H1 (cell line): ENCODE data around the gene UNC93A. TPM values are rescaled to one million over a fixed set of nuclear protein-coding genes. Genes with fewer than 3 reads are reported as not detected.

Source experiments
- CTCF ChIA-PET: fragments of 300-600 bp; sonication (Branson Sonifier 250); formaldehyde crosslinking; loops from one replicate; lab custom pipeline; 2021; ENCODE audit not compliant: partially characterized antibody; lab: Charles Lee
- POLR2A ChIA-PET: fragments of 300-600 bp; sonication (Branson Sonifier 250); formaldehyde crosslinking; loops from one replicate; lab custom pipeline; 2021; ENCODE audit warnings: inconsistent platforms; ENCODE audit not compliant: partially characterized antibody; lab: Charles Lee
- DNase-seq, 2 experiments: peaks; one replicate each; pipeline versions ENCODE4 v3.0.0 to v3.0.0-alpha.2; 2010 to 2022; ENCODE audit warnings: low spot score in 2 of 2, low read depth in 1 of 2, mixed read lengths in 1 of 2
- FAIRE-seq: peaks from 2 replicates; lab custom pipeline; 2011; peaks lifted over from hg19 to GRCh38; lab: Jason Lieb, UNC
- H2AFZ ChIP-seq: 2 replicates; pipeline ENCODE4 v1.8.1; 2012; ENCODE audit warnings: low read length, inconsistent platforms
- H2AK5ac ChIP-seq: 2 replicates; pipeline ENCODE4 v1.6.1; 2013; ENCODE audit warnings: low read depth, low read length
- H2BK120ac ChIP-seq: replicated peaks from 2 replicates; pipeline ENCODE3; 2013; ENCODE audit warnings: low read depth, low read length, inconsistent platforms
- H2BK12ac ChIP-seq: 2 replicates; pipeline ENCODE4 v1.6.1; 2013; ENCODE audit warnings: low read depth, low read length
- H2BK15ac ChIP-seq: 2 replicates; pipeline ENCODE4 v1.6.1; 2013; ENCODE audit warnings: low read length
- H2BK20ac ChIP-seq: 2 replicates; pipeline ENCODE4 v1.6.1; 2013; ENCODE audit warnings: low read length
- H2BK5ac ChIP-seq: 2 replicates; pipeline ENCODE4 v1.6.1; 2013; ENCODE audit warnings: low read depth, low read length
- H3K14ac ChIP-seq: 2 replicates; pipeline ENCODE4 v1.6.1; 2013; ENCODE audit warnings: inconsistent platforms; ENCODE audit not compliant: insufficient read length
- H3K18ac ChIP-seq: 2 replicates; pipeline ENCODE4 v1.6.1; 2013; ENCODE audit warnings: low read length; ENCODE audit errors: extremely low read depth
- H3K23ac ChIP-seq: 2 replicates; pipeline ENCODE4 v1.6.1; 2013; ENCODE audit warnings: inconsistent platforms; ENCODE audit not compliant: insufficient read length
- H3K23me2 ChIP-seq: 2 replicates; pipeline ENCODE4 v1.6.1; 2013; ENCODE audit warnings: low read depth, low read length
- H3K27ac ChIP-seq: 2 replicates; pipeline ENCODE4 v1.6.1; 2011; ENCODE audit warnings: low read depth, low read length, inconsistent platforms
- H3K27me3 ChIP-seq, 4 experiments: replicated peaks in 1 of 4; 1 replicate in 1 of 4; 2 replicates in 3 of 4; pipeline versions ENCODE4 v1.6.1 to v1.8.1; 2011 to 2013; ENCODE audit warnings: low read length in 3 of 4, mild to moderate bottlenecking in 3 of 4, inconsistent platforms in 2 of 4, mixed read lengths in 2 of 4, moderate library complexity in 1 of 4; ENCODE audit not compliant: control insufficient read depth in 3 of 4, insufficient read depth in 3 of 4; ENCODE audit errors: extremely low read depth in 1 of 4
- H3K36me3 ChIP-seq, 4 experiments: 2 replicates each; pipeline versions ENCODE4 v1.6.1 to v1.8.1; 2011 to 2013; ENCODE audit warnings: mild to moderate bottlenecking in 4 of 4, low read length in 3 of 4, moderate library complexity in 2 of 4, control low read depth in 1 of 4, inconsistent platforms in 1 of 4; ENCODE audit not compliant: insufficient read depth in 4 of 4, control insufficient read depth in 2 of 4
- H3K4ac ChIP-seq: replicated peaks from 2 replicates; pipeline ENCODE3; 2013; ENCODE audit warnings: low read length, low read depth, mixed read lengths, inconsistent platforms; ENCODE audit not compliant: insufficient read length
- H3K4me1 ChIP-seq, 4 experiments: replicated peaks in 1 of 4; 1 replicate in 1 of 4; 2 replicates in 3 of 4; pipeline versions ENCODE4 v1.6.1 to v1.8.1; 2011 to 2013; ENCODE audit warnings: low read length in 3 of 4, inconsistent platforms in 2 of 4, mixed read lengths in 1 of 4; ENCODE audit not compliant: insufficient read depth in 4 of 4, control insufficient read depth in 3 of 4
- H3K4me2 ChIP-seq, 2 experiments: 2 replicates each; pipeline versions ENCODE4 v1.6.1 to v1.8.1; 2011 to 2013; ENCODE audit warnings: low read depth in 2 of 2, low read length in 2 of 2, control low read depth in 1 of 2, inconsistent platforms in 1 of 2, mild to moderate bottlenecking in 1 of 2; ENCODE audit not compliant: insufficient read depth in 1 of 2
- H3K4me3 ChIP-seq, 4 experiments: fragments of 200-600, 300-600 bp in 1 of 4; sonication (generic), shearing (Covaris generic), sonication (Bioruptor Twin) in 1 of 4; 2 replicates each; pipeline versions ENCODE4 v1.5.1 to v1.8.1; 2011 to 2016; ENCODE audit warnings: low read length in 4 of 4, low read depth in 3 of 4, control low read depth in 2 of 4, inconsistent platforms in 2 of 4, mild to moderate bottlenecking in 2 of 4, mixed read lengths in 1 of 4, moderate library complexity in 1 of 4; ENCODE audit not compliant: insufficient read depth in 2 of 4; ENCODE audit errors: extremely low read depth in 1 of 4
- H3K56ac ChIP-seq: replicated peaks from 2 replicates; pipeline ENCODE3; 2013; ENCODE audit warnings: low read depth, mild to moderate bottlenecking, mixed read lengths, low read length, inconsistent platforms; ENCODE audit not compliant: insufficient read length
- H3K79me1 ChIP-seq: 2 replicates; pipeline ENCODE4 v1.6.1; 2013; ENCODE audit warnings: low read depth, low read length, control low read depth
- H3K79me2 ChIP-seq, 2 experiments: 2 replicates each; pipeline versions ENCODE4 v1.6.1 to v1.8.1; 2012 to 2013; ENCODE audit warnings: low read length in 2 of 2, mild to moderate bottlenecking in 2 of 2, inconsistent platforms in 1 of 2; ENCODE audit not compliant: insufficient read depth in 2 of 2, control insufficient read depth in 1 of 2
- H3K9ac ChIP-seq, 4 experiments: replicated peaks in 1 of 4; 1 replicate in 1 of 4; 2 replicates in 3 of 4; pipeline versions ENCODE4 v1.6.1 to v1.8.1; 2011 to 2013; ENCODE audit warnings: low read depth in 3 of 4, low read length in 3 of 4, control low read depth in 2 of 4, mild to moderate bottlenecking in 2 of 4, moderate library complexity in 2 of 4, inconsistent platforms in 1 of 4; ENCODE audit errors: extremely low read depth in 1 of 4
- H3K9me3 ChIP-seq, 2 experiments: 2 replicates each; pipeline versions ENCODE4 v1.6.1 to v1.8.1; 2012 to 2013; ENCODE audit warnings: mild to moderate bottlenecking in 2 of 2, moderate library complexity in 2 of 2, control low read depth in 1 of 2, inconsistent platforms in 1 of 2, low read depth in 1 of 2, low read length in 1 of 2, mixed read lengths in 1 of 2; ENCODE audit not compliant: insufficient read depth in 2 of 2
- H4K20me1 ChIP-seq, 2 experiments: replicated peaks in 1 of 2; 2 replicates each; pipeline versions ENCODE3 to v1.8.1; 2011 to 2013; ENCODE audit warnings: inconsistent platforms in 2 of 2, low read length in 2 of 2, mild to moderate bottlenecking in 1 of 2; ENCODE audit not compliant: insufficient read depth in 2 of 2, control insufficient read depth in 1 of 2
- H4K5ac ChIP-seq: 2 replicates; pipeline ENCODE4 v1.6.1; 2013; ENCODE audit warnings: low read length, low read depth, mixed read lengths, inconsistent platforms; ENCODE audit not compliant: insufficient read length
- H4K8ac ChIP-seq: 2 replicates; pipeline ENCODE4 v1.8.0; 2013; ENCODE audit warnings: mild to moderate bottlenecking, moderate library complexity, low read length, inconsistent platforms; ENCODE audit not compliant: insufficient read depth; ENCODE audit errors: extremely low read depth
- H4K91ac ChIP-seq: replicated peaks from 2 replicates; pipeline ENCODE3; 2013; ENCODE audit warnings: low read length, mixed read lengths, inconsistent platforms; ENCODE audit not compliant: insufficient read length
- PHF8 ChIP-seq: fragments of 200-600 bp; sonication (generic); conservative IDR thresholded peaks from 2 replicates; pipeline ENCODE4 v1.7.1; 2012; ENCODE audit warnings: low read depth, mild to moderate bottlenecking, inconsistent platforms, low read length, moderate library complexity
- YY1 ChIP-seq: IDR thresholded peaks from 2 replicates; pipeline ENCODE4 v1.6.1; 2011; ENCODE audit warnings: low read depth, mild to moderate bottlenecking, low read length
- WGBS, 2 experiments: shearing (Covaris generic) in 1 of 2; methylation state at CpG; one replicate each; pipeline versions ENCODE4 v1.1.6 to v1.1.7; 2013 to 2015; ENCODE audit warnings: low lambda C conversion rate in 2 of 2, mixed read lengths in 2 of 2, inconsistent platforms in 1 of 2, low coverage in 1 of 2, missing lambda C conversion rate in 1 of 2; ENCODE audit not compliant: insufficient replicate concordance in 2 of 2, insufficient coverage in 1 of 2, insufficient read length in 1 of 2; ENCODE audit errors: extremely low coverage in 1 of 2, missing lambda C conversion rate in 1 of 2; 5-methylcytosine and 5-hydroxymethylcytosine counted together
- polyA plus RNA-seq, 7 experiments: library from polyadenylated mRNA; depleted of rRNA in 3 of 7; stranded (reverse) in 5 of 7; unstranded in 2 of 7; fragments of >200 nt in 5 of 7; fragments of 200-250 nt in 2 of 7; gene quantifications; 1 replicate in 5 of 7; 2 replicates in 1 of 7; 4 replicates in 1 of 7; pipeline versions ENCODE4 v1.2.1 to v1.2.3, GENCODE V29; 2011 to 2013; ENCODE audit warnings: missing spikeins in 2 of 7, mixed read lengths in 2 of 7
- total RNA-seq: library from RNA; stranded (reverse); fragmentation: NEBNext Ultra II Directional; extraction: Animal tissue kit (Norgen Biotek cat#: 25700); gene quantifications from 2 replicates; pipeline ENCODE4 v1.2.1, GENCODE V29; 2021

Gene UNC93A
- total and polyA plus RNA-seq, 2 of the 8 experiments (the other 6 are each of a cell fraction or from before 2014, with no cell fraction given) = 0.39 TPM; not detected in 1

DNA sequence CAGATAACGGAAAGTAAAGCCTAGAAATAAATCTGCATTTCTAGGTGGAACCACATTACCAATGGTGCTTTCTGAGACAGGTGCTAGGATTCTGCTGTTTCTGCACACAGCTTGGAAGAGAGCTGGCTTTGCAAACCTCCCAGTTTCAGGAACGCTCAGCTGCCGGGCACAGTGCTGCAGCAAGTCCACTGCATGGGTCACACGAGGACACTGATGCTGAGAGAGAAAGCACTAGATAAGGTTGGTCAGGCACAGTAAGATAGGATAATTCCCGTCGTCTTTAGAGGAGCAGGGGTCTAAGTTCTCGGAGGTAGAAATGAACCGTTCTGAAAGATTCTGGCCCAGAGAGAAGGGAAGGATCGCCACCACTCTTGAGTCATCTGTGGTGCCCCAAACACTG lies 11.0 kb downstream of the UNC93A start:
- no peak overlapping the region for H2AFZ ChIP-seq
- CTCF ChIA-PET = no interaction called here
- no peak for FAIRE-seq
- TF ChIP-seq PHF8 (no peak), YY1 (no peak)

More for the DNA sequence above, 11.0 kb downstream of the UNC93A start:
- Histone ChIP-seq H3K56ac (no peak overlapping the region), H2BK15ac (0 out of 2 replicates have a peak overlapping the region, but pooled peaks have one; percentile 94), H3K4me2 (no peak overlapping the region), H3K23ac (no peak overlapping the region), H2BK12ac (no peak overlapping the region), H3K4me3 (no peak overlapping the region), H3K9me3 (no peaks in the 10 kb centered on the region), H3K14ac (no peak overlapping the region), H2BK5ac (no peak overlapping the region), H2AK5ac (no peak overlapping the region), H2BK20ac (no peak overlapping the region; the same call in 1 of the 2 replicates), H3K4ac (no peak overlapping the region), H3K36me3 (no peaks in the 10 kb centered on the region), H3K23me2 (no peaks in the 10 kb centered on the region), H3K79me1 (no peaks in the 10 kb centered on the region), H3K27me3 (peaks cover 0 to 2% (median 0%) of the 10 kb centered on the region in 4 experiments; a peak in 2 of 7 replicates), H3K18ac (peak overlapping the region; percentile 6; the same call in 1 of the 2 replicates), H3K9ac (no peak overlapping the region), H4K91ac (no peak overlapping the region), H4K8ac (no peak overlapping the region), H3K79me2 (no peaks in the 10 kb centered on the region), H4K5ac (no peak overlapping the region), H3K4me1 (peaks cover 0 to 24% (median 9%) of the 10 kb centered on the region in 4 experiments; a peak in 6 of 7 replicates), H4K20me1 (no peaks in the 10 kb centered on the region), H3K27ac (no peak overlapping the region), H2BK120ac (no peak overlapping the region)
- DNase-seq = no peak
- POLR2A ChIA-PET = no interaction called here
- WGBS, 2 experiments = 70% methylated on average over 9 of the region's 9 CpGs; no CpG with 5 or more reads in 1 of the 2 experiments
